CD4-positive, alpha-beta T cell treated with Interleukin-4 for 1 hour (primary cell): ENCODE results near the gene PLXDC1.

Source experiments
- DNase-seq, 2 donors: peaks; one replicate each; pipeline ENCODE4 v3.0.0-alpha.2; 2020 to 2022

The PLXDC1 gene

GRCh38 chr17:39094607-39095308 lies 56.7 kb downstream of the PLXDC1 start:
- peak; percentile 48 to 49 for DNase-seq

GRCh38 chr17:39092692-39093230 lies 58.7 kb downstream of the PLXDC1 start:
- peak in 1 of 2 donors; percentile 15 for DNase-seq

- DNase-seq = no peak
These were observed 60.4 kb downstream of the PLXDC1 start for GRCh38 chr17:39090908-39091665.

DNA sequence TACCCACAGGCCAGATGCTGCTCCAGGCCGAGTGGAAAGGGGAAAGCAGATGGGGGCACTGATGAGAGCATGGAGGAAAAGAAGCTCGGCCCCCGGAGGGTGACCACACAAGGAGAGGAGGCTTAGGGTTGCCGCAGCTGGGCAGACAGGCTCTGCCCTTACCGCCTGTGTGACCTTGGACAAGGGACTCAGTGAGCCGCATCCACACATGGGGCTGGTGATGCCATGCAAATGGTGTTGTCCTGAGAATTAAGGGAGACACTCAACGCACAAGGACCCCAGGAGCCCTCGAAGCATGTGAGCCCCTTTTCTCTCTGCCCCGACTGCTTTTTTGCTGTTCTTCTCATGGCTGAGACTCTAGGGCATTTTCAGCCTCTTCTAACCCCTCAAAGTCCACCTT lies 61.0 kb downstream of the PLXDC1 start:
- no peak for DNase-seq

DNA sequence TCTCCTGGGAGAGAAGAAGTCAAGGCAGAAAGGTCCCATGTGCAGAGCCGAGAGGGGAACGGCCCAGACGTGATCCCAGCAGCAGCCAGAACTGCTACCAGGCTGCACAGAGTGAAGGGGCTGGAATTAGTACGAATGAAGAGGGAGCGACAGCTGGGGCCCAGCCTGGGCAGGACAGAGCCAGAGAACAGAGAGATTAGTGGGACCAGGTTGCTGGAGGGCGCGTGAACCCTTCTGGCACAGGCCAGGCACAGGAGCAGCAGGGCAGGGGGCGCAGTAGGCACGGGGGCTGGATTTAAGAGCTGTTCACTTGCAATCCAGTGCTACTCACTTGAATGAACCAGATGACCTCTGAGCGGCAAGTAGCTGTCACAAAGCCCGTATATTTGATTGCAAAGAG lies 66.9 kb downstream of the PLXDC1 start:
- DNase-seq = no peak

- DNase-seq = no peak
These were observed 68.2 kb downstream of the PLXDC1 start for GRCh38 chr17:39083270-39083669.

DNA sequence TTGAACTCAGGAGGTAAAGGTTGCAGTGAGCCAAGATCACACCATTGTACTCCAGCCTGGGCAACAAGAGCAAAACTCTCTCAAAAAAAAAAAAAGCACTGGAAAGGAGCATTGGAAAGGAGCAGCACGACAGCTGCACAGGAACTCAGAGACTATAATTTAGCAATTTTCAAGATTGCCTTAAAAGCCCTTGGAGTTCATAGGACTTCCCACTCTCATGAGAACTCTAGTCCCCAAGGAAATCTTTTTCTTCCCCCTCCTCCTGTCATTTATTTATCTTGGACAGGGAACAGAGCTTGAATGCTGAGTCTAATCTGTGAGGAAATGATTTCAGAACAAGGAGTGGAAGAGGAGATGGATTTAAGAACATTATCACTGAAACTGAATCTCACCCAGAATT lies 69.0 kb downstream of the PLXDC1 start:
- no peak for DNase-seq

DNA sequence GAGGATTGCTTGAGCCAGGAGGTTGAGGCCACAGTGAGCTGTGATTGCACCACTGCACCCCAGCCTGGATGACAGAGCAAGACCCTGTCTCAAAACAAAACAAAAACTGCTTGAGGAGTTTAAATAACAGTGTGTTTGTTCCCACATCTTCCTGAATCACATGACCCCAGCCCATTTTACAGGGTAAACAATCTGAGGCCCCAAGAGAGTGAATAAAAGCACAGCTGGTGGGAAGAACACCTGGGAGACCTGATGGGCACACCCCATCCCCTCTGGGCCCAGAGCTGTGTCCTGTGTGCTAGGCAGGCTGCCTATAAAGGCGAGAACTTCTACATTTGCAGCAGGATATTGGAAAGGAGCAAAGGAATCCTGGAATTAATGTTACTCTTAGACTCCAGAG lies 69.6 kb downstream of the PLXDC1 start:
- no peak for DNase-seq

DNA sequence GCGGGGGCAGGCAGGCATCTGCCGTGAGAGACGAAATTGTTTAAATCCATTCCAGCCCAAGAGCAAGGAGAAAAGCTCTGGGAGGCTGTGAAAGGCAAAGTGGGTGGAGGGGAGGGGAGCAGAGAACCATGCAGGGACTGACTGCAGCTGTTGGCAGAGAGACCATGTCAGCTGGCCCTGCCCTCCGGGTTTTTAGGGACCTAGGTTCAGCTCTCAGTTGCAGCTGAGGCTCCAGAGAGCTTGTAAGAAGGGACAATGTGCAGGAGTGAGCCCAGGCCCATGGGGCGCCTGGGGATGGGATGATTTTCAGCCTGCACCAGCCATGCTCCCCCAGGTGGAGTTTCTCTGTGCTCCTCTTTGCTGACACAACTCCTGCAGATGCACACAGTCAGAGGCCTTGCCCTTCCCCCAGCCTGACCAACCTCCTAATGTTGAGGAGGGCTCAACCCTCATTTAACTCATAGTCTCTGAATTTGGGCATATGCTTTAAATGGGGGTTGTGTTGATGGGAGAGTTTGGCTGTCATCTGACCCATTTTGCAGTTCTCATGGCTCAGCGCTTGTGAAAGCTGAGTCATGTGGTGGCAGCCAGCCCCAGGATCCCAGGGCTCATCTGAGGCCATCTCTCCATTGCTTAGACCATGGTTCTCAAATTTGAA lies 70.9 kb downstream of the PLXDC1 start:
- DNase-seq = no peak

DNA sequence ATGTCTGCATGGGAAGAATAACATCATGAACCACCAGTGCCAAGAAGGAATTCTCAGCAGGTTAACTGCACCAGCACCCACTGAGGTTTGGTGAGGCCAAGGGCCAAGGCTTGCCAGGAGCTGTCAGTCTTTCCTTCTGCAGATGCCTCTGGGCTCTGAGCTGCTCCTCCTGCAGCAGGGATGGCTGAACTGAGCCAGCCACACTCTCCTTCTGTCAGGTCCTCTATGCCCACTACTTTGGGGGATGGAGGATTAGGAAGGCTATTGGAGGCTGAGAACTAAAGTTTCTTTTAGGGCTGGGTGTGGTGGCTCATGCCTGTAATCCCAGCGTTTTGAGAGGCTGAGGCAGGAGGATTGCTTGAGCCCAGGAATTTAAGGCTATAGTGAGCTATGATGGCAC lies 71.6 kb downstream of the PLXDC1 start:
- no peak for DNase-seq

- DNase-seq = no peak
These were observed 73.6 kb downstream of the PLXDC1 start for GRCh38 chr17:39077866-39078265.

GRCh38 chr17:39077252-39077651 lies 74.2 kb downstream of the PLXDC1 start:
- DNase-seq = no peak

GRCh38 chr17:39074676-39075075 lies 76.8 kb downstream of the PLXDC1 start:
- DNase-seq = no peak

DNA sequence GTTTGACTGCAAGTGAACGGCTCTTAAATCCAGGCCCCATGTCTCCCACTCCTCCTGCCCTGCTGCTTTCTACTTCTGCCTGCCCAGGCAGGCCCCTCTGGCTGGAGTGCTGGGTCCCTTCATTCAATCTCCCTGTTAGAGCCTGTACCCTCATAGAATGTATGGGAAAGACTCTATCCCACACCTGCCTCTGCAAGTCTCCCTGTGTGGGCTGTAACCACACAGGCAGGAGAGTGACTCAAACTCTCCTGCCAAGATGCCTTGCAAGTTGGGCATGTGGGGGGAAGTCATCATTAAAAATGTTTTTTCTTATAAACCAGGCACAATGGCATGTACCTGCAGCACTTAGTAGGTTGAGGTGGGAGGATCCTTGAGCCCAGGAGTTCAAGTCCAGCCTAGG lies 77.5 kb downstream of the PLXDC1 start:
- no peak for DNase-seq

GRCh38 chr17:39073353-39073752 lies 78.1 kb downstream of the PLXDC1 start:
- no peak for DNase-seq

DNA sequence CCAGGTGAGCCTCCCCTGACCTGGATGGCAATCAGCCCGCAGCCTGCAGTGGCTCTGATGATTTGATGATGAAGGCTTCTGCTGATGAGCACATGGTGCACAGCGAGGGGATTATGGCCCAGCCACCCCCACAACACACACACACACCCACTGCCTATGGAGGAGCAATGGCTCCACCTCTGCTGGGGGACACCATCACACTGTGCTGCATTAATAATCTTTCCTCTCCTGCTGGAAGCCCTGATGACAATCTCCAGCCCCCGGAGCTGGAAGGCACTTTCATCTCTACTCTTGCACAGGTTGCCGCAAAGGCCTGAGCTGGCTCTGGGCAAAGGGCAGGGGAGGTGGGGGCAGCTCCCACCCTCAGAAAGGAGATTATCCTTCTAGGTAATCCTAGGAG lies 79.9 kb downstream of the PLXDC1 start:
- DNase-seq = no peak

DNA sequence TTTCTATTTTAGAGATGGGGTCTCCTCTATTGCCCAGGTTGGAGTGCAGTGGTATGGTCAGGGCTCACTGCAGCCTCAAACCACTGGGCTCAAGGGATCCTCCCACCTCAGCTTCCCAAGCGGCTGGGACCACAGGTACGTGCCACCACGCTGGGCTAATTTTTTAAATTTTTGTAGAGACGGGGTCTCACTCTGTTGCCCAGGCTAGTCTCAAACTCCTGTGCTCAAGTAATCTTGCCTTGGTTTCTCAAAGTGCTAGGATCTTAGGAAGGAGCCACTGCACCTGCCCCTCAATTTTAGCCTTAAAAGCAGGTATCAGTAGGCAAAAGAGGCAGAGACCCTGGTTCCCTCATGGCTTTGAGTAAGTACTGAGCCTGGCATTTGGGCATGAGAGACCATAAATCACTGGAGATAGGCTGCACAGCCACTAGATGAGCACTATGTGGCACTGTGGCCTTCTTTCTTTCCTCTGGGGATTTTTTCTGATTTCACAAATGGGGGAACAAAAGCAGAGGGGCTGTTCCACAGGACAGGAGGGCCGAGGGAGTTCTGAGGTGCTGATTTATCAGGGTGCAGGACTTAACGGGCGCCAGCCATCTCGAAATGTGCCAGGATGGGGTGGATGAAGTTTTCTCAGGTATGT lies 82.2 kb downstream of the PLXDC1 start:
- DNase-seq = peak; percentile 48 to 68

- DNase-seq = no peak
These were observed 86.6 kb downstream of the PLXDC1 start for GRCh38 chr17:39064819-39065218.

GRCh38 chr17:39064374-39064773 lies 87.1 kb downstream of the PLXDC1 start:
- DNase-seq = no peak

DNA sequence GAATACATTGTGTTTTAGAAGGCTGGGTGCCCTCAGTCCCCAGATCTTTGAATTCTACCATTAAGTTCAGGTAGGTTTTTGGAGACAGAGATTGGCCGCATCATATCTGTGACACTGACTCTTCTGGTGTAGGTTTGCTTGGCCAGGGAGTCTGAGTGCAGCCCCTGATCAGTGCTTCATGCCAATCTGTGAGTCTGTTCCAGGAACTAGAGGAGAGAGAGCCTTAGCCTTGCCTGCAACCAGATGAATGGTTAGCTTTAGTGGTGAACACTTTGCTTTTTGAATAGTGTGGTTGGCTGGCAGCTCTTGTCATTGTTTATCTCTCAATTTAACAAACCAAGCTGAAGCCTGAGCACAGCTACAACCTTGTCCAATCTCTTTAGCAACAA lies 87.8 kb downstream of the PLXDC1 start:
- DNase-seq = no peak

DNA sequence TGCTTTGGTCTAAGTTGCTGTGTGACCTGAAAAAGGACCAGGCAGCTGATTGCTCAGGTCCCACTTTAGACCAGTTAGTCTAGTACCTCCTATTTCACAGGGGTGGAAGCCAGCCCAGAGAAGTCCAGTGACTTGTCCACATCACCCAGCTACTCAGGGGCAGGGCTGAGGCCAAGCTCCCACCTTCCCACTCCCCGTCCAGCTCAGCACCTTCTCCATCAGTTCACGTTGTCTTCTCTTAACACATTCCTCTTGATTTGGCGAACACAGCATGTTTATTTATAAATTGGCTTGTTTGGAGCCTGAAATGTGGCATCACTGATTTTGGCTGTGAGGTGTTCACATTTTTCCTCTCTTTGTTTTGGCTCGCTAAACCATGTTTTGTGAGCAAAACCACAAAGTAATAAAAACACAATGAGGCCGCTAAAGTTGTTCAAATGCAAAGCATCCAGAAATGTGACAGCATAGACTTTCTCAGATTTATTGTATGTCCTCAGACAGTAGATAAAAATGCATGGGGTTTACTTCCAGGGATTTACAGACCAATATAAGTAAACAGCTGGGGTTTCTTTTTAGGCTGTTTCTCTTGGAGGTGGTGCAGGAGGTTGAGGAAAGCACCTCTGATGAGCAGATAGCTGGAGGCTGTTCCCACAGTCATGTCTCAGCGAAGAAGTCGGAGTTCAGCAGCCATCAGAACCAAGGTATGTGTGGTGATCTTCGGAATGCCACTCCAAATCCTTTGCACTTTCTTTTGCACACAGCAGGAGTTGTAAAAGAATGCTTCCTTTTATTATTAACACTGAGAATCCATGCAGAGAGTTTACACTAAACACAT lies 88.4 kb downstream of the PLXDC1 start:
- DNase-seq = no peak

GRCh38 chr17:39058524-39058923 lies 92.9 kb downstream of the PLXDC1 start:
- no peak for DNase-seq
